Esophagus squamous epithelium (tissue), 4 donors: ENCODE results near the gene PAGR1.

Source experiments
- POLR2A ChIP-seq, 4 donors: fragments of 450-650 bp; IDR thresholded peaks; one replicate each; pipeline ENCODE4 v1.6.1; 2017; ENCODE audit warnings: antibody characterized with exemption in 4 of 4, mild to moderate bottlenecking in 4 of 4, moderate library complexity in 3 of 4
- TF ChIP-seq, protein P1 (sequence below), 6 experiments: fragments of 450-650 bp in 4 of 6; fragments of 200-600 bp in 2 of 6; sonication (generic) in 2 of 6; IDR thresholded peaks; one replicate each; pipeline ENCODE4 v1.5.1; 2016 to 2019; ENCODE audit warnings: antibody characterized with exemption in 6 of 6, mild to moderate bottlenecking in 4 of 6, moderate library complexity in 4 of 6

DNA sequence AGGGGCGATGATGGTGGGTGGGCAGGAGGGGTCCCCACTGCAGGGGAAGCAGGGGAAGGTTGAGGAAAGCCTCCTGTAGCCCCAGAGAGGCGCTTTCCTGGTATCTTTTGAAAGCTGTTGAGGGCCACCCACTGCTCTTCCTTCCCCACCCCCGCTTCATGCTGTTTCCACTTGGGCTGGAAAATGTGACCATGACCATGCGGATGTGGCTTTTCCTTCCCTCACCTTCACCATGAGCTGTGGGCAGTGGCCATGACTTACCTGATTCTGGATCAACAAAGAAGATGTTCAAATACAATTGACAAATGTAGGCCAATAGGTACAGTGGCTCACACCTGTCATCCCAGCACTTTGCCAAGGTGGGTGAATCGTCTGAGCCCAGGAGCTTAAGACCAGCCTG, 18.1 kb downstream of the PAGR1 start:
- TF ChIP-seq, protein P1, sequence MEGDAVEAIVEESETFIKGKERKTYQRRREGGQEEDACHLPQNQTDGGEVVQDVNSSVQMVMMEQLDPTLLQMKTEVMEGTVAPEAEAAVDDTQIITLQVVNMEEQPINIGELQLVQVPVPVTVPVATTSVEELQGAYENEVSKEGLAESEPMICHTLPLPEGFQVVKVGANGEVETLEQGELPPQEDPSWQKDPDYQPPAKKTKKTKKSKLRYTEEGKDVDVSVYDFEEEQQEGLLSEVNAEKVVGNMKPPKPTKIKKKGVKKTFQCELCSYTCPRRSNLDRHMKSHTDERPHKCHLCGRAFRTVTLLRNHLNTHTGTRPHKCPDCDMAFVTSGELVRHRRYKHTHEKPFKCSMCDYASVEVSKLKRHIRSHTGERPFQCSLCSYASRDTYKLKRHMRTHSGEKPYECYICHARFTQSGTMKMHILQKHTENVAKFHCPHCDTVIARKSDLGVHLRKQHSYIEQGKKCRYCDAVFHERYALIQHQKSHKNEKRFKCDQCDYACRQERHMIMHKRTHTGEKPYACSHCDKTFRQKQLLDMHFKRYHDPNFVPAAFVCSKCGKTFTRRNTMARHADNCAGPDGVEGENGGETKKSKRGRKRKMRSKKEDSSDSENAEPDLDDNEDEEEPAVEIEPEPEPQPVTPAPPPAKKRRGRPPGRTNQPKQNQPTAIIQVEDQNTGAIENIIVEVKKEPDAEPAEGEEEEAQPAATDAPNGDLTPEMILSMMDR (IDR thresholded peaks at IDR 0.05): no peak
- no peak for TF ChIP-seq POLR2A (IDR thresholded peaks at IDR 0.05)
